ENCODE measurements around the gene SMPD3. TPM values are rescaled to one million over a fixed set of nuclear protein-coding genes. Genes with fewer than 3 reads are reported as not detected.
"Not testable (repeated sequence)": the region's sequence is repeated elsewhere in the genome, so short reads cannot be mapped to it uniquely, and the experiment has no call there.

SMPD3 gene
- total and polyA plus RNA-seq, 2 of the 8 experiments (the other 6 are each of a cell fraction or from before 2014, with no cell fraction given), result 0.39 to 1.3 TPM

GRCh38 chr16:68496689-68497088 lies 48.4 kb upstream of the SMPD3 start (continued):
- no peak for TF ChIP-seq RFX5 (IDR thresholded peaks at IDR 0.05; ENCODE audit: borderline replicate concordance, low read depth, low read length)
- no peak for TF ChIP-seq TAF7 (optimal IDR thresholded peaks at IDR 0.05; ENCODE audit: borderline replicate concordance, low read depth, low read length)
- no peak for TF ChIP-seq SP4 (IDR thresholded peaks at IDR 0.05; ENCODE audit: low read length)
- TF ChIP-seq MAX (IDR thresholded peaks at IDR 0.05), result no peak
- TF ChIP-seq FOSL1 (IDR thresholded peaks at IDR 0.05; ENCODE audit: insufficient read depth, low read depth, low read length), result no peak
- no peak for TF ChIP-seq TAF1 (IDR thresholded peaks at IDR 0.05; ENCODE audit: low read depth, low read length)

GRCh38 chr16:68494261-68494660 lies 46.0 kb upstream of the SMPD3 start:
- CTCF ChIA-PET (ENCODE audit: partially characterized antibody), result interaction anchor here (0.6 to 1.3 kb wide), 4 partner anchors 13 to 49 kb away, joined by 3 to 6 read pairs (median 3); no protein-coding TSS in a partner anchor
- H2BK12ac ChIP-seq (ENCODE audit: low read depth, low read length); H3K27ac ChIP-seq (ENCODE audit: low read depth, low read length); H3K79me1 ChIP-seq (ENCODE audit: low read depth, low read length); H3K79me2 ChIP-seq (ENCODE audit: control insufficient read depth in 1 of 2, insufficient read depth in 2 of 2, low read length in 2 of 2); H3K4ac ChIP-seq (replicated peaks; ENCODE audit: insufficient read length, low read depth, low read length); H3K23ac ChIP-seq (ENCODE audit: insufficient read length); H4K91ac ChIP-seq (replicated peaks; ENCODE audit: insufficient read length, low read length); H3K9me3 ChIP-seq (ENCODE audit: insufficient read depth in 2 of 2, low read depth in 1 of 2, low read length in 1 of 2); H2BK120ac ChIP-seq (replicated peaks; ENCODE audit: low read depth, low read length); H3K4me2 ChIP-seq (ENCODE audit: insufficient read depth in 1 of 2, low read depth in 2 of 2, low read length in 2 of 2); H3K9ac ChIP-seq (replicated peaks in 1 of 4; ENCODE audit: extremely low read depth in 1 of 4, low read depth in 3 of 4, low read length in 3 of 4); H4K5ac ChIP-seq (ENCODE audit: insufficient read length, low read depth, low read length); H3K23me2 ChIP-seq (ENCODE audit: low read depth, low read length); H2BK20ac ChIP-seq (ENCODE audit: low read length); H3K27me3 ChIP-seq (replicated peaks in 1 of 4; ENCODE audit: control insufficient read depth in 3 of 4, extremely low read depth in 1 of 4, insufficient read depth in 3 of 4, low read length in 3 of 4); H3K4me3 ChIP-seq (ENCODE audit: extremely low read depth in 1 of 4, insufficient read depth in 2 of 4, low read depth in 3 of 4, low read length in 4 of 4); H4K8ac ChIP-seq (ENCODE audit: extremely low read depth, insufficient read depth, low read length); H2AK5ac ChIP-seq (ENCODE audit: low read depth, low read length); H3K56ac ChIP-seq (replicated peaks; ENCODE audit: insufficient read length, low read depth, low read length); POLR2A ChIA-PET (ENCODE audit: partially characterized antibody); H2AFZ ChIP-seq (ENCODE audit: low read length); FAIRE-seq; H3K18ac ChIP-seq (ENCODE audit: extremely low read depth, low read length); H3K14ac ChIP-seq (ENCODE audit: insufficient read length); H4K20me1 ChIP-seq (replicated peaks in 1 of 2; ENCODE audit: control insufficient read depth in 1 of 2, insufficient read depth in 2 of 2, low read length in 2 of 2); H2BK5ac ChIP-seq (ENCODE audit: low read depth, low read length); DNase-seq (ENCODE audit: low read depth in 1 of 2, low spot score in 2 of 2); H3K36me3 ChIP-seq (ENCODE audit: control insufficient read depth in 2 of 4, insufficient read depth in 4 of 4, low read length in 3 of 4); H2BK15ac ChIP-seq (ENCODE audit: low read length); H3K4me1 ChIP-seq (replicated peaks in 1 of 4; ENCODE audit: control insufficient read depth in 3 of 4, insufficient read depth in 4 of 4, low read length in 3 of 4): not testable (repeated sequence)
- 90% methylated on average over 5 of the region's 5 CpGs; no CpG with 5 or more reads in 1 of the 2 experiments for WGBS, 2 experiments (ENCODE audit: extremely low coverage in 1 of 2, insufficient coverage in 1 of 2, insufficient read length in 1 of 2, insufficient replicate concordance in 2 of 2, low coverage in 1 of 2, low lambda C conversion rate in 2 of 2, missing lambda C conversion rate in 1 of 2)
